Muscle of arm (tissue), 12 donors: ENCODE data around the gene SLPI. TPM values are rescaled to one million over a fixed set of nuclear protein-coding genes. Genes with fewer than 3 reads are reported as not detected.

Experiments used
- DNase-seq: peaks from one replicate; pipeline ENCODE4 v3.0.0-alpha.2; 2013
- polyA plus RNA-seq, 12 donors: library from polyadenylated mRNA; unstranded; fragments of 120-200 nt; gene quantifications; one replicate each; pipeline ENCODE4 v1.2.1, GENCODE V29; 2013; ENCODE audit not compliant: insufficient read length in 12 of 12

Gene SLPI
- polyA plus RNA-seq, 12 donors: 1.0 to 2.2 (median 1.3) TPM; not detected in 8

DNA sequence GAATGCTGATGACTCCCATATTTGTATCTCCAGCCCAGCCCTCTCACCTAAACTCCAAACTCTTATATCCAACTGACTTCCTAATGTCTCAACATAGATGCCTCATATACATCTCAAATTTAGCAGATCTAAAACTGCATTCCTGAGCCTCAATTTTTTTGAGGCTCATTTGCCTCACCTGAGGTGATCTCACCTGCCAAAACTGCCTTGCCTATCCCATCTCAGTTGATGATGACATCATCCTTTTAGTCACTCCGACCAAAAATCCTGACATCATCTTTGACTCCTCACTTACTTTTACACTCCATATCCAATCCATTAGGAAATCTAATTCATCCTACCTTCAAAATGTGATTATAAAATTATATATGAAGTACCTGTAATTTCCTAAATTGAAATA is 25.6 kb upstream of the SLPI start:
- DNase-seq: no peak

DNA sequence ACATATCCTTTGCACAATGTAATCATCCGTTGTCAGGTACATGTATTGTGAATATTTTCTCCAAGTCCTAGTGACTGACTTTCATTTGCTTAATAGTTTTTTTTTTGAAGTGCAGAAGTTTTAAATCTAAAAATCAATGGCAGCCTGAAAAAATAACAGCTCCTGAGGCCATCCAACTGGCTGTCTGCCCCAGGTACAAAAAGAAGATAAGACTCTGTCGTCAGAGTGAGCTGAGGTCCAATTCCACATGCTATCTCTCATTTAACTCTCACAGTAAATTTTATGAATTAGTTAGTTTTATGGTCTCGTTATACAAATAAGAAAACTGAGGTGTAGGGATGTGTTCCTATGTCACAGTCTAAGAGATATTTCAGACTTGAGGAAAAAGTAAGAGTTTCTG is 21.0 kb upstream of the SLPI start:
- no peak for DNase-seq

DNA sequence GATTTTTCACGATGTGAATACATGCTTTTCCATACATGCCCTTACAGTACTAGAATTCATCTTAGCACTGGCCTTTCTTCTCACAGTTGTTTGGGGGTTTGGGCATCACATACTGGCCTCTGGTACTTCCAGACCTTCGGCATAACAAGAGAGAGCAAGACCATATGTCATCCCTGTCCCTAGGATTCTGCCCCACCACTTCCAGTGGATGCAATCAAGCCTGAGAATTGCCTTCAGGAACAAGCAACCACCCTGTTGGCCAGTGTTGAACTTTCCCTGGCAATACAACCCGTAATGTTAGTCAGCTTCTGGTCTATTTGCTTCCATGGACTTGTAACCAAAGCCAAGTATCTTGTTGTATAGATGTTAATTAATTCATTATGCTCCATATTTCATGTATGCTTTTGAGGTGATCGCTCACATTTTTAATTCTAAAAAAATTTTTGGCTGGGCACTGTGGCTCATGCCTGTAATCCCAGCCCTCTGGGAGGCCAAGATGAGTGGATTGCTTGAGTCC is 15.4 kb upstream of the SLPI start:
- no peak for DNase-seq

DNA sequence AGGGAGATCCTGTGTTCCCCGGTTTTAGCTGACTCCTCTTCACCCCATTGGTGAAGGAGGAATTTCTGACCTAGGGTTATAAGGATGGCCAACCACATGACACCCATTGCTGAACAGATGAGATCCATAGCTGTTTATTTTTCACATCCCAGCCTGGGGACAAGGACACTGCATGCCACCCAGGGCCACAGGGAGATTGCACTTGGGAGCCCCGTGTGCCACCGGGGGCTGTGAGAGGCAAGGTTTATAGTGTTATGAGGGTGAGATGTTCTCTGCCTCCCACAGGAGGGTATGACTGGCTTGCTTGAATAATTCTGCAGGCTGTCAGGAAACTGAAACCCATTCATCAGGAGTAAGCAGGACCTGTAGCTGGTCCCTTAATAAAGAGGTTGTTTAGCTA is 14.7 kb upstream of the SLPI start:
- DNase-seq: no peak

DNA sequence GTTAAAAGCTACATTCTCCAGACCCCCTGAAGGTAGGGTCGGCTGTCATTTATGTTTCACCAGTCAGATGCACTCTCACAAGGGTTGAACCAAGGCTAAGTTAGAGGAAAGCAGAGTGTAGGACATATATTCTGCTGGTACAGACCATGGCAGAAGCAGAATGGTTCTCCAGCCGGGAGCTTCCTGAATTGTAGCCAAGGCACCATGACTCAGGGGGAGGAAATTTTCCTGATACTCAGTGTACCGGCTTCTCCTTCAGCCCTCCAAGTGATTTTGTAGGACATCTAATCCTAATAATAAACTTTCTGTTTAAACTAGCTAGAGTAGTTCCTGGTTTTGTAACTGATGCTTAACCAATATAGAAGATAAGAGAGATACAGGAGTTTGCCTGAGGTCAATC is 14.2 kb upstream of the SLPI start:
- no peak for DNase-seq

DNA sequence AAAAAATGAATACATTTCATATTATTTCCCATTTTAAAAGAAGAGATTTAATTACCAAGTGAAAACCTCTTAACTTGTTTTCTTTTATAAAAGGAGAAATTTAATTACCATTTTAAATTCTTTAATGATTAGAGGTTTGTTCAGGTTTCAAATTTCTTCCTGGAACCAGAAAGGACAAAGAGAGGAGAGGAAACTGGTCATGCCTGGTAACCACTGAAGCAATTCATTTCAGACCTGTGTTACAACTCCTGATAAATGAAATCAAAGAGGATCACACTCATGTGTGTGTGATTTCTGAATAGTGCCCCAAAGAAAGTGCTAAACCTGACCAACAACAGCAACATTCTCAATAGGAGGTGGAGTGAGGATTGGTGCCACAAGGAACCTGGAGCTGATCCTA is 12.6 kb upstream of the SLPI start:
- no peak for DNase-seq

DNA sequence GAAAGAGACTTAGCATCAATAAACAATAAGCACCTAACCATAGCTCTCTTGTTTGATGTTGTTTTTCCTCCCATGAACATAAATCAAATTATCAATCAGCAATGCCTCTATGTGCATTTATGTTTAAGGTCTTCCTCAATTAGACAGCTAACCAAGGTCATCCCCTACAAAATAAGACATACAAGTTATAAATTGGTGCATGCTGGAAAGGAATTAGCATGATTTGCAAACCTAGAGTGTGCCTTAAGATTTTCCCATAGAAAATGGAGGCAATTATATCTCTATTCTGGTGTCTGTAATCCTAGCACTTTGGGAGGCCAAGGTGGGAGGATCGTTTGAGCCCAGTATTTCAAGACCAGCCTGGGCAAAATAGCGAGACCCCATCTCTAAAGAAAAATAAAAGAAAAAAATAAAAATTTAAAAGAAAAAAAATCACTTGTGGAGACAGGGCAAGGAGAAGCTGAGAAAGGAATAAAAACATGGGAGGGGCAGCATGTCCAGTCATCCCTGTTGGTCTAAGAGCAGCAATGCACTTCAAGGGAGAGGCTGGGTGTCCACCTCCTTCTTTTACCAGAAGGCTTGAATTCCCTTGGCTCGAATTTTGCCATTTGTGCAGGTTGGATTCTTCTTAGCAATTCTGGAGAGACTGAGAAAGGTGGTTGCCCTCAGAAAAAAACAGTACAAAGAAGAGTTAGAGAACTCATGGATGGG is 9.3 kb upstream of the SLPI start:
- no peak for DNase-seq

DNA sequence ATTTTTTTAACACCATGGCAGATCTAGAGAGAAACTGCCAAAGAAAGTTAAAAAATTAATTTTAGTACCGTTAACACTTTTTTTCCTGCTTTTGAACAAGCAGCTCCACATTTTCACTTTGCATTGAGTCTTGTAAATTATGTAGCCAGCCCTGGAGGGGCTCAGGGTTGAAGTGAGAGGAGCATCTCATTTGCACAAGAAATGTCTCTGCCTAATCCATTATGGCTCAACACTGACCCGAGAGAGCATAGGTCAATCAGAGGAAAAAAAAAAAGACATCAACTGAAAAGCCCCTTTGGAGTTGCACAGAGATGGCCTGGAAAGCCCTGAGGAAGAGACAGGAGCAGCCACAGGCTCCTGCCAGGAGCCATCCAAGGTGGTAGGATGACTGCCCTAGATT is 4.3 kb upstream of the SLPI start:
- no peak for DNase-seq

DNA sequence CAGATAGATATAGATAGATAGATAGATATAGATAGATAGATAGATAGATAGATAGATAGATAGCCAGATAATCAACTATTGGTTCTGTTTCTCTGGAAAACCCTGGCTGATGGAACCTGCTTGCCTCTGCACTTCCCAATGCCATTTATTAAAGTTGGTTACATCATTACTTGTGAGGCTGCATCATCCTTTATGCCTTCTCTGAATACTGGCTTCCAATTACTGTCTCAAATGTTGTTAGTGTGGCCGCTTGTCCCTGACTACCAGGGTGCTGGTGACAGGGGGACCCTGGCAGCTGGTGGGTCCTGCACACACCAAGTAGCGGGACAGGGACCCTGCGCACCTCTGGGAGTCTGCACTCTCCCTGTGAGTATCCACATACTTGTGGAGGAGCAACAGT is 3.9 kb upstream of the SLPI start:
- DNase-seq: no peak

DNA sequence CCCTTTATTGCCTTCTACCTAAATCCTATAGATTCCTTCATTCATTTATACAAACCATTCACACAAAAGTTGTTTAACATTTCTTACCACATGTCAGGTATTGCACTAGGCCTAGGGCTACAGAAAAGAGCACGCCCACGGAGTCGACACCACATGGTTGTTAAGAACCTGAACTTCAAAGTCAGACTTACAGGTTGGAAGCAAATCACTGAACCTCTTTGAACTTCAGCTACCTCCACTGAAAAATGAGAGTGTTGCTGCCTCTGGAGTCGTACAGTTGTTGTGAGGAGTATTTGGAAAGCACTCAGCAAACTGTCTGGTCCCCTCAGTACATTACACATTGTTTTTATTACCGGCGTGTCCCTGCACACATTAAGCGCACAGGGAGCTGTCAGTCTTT is 3.3 kb upstream of the SLPI start:
- DNase-seq: no peak

DNA sequence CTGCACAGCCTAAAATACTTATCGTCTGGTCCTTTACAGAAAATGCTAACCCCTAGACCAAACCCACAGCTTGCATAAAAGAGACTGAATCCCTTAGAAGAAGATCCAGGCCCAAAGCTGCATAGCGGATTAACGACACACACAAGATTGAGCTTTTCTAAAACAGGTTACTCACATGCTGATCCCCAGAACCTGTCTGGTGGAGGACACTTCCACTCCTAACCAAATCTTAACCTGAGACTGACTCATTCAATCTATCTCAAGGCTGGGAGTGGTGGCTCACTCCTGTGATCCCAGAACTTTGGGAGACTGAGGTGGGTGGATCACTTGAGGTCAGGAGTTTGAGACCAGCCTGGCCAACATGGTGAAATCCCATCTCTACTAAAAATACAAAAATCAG is 2.8 kb upstream of the SLPI start:
- no peak for DNase-seq

DNA sequence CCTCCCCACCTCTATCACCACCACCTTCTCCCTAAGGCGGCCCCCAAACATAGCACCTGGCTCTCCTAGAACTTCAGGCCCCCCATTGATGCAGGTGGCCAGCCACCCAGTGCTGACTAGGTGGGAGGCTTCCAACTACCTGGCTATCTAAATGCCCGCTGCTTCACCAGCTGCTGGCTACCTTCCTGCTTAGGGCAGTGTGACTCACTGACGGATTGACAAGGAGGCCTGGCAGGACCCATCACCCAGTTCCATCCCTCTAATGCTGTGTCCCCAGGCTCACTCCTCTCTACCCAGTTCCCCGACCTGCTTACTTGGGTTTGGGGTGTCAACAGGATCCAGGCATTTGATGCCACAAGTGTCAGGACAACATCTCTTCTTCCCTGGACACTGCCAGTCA is 1.1 kb downstream of the SLPI start:
- DNase-seq: no peak

DNA sequence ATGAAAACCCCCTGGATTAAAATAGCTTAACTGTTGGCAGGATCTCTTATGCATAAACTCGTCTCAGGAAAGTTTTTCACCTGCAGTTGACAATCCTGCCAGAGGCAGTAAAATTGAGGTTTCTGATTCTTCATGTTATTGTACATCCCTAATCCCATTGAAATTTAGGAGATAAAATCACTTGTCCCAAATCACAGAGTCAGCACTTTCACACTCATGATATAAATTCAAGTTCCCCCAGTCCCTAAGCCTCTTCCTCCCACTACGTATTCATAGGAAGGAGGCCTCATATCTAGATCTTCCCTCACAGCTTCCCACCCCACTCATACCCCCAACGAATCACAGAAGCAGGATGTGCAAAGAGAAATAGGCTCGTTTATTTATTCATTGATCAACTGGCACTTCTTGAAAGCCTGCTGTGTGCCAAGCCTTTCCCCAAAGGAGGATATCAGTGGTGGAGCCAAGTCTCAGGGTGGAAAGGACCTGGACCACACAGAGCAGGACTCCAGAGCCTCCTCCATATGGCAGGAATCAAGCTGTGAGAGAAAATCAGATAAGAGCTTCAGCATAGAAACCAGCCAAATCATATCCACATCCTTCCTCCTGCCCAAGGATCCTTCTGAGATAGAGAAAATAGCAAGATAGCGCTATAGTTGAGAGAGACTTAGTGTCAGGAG is 2.3 kb downstream of the SLPI start:
- DNase-seq: no peak

DNA sequence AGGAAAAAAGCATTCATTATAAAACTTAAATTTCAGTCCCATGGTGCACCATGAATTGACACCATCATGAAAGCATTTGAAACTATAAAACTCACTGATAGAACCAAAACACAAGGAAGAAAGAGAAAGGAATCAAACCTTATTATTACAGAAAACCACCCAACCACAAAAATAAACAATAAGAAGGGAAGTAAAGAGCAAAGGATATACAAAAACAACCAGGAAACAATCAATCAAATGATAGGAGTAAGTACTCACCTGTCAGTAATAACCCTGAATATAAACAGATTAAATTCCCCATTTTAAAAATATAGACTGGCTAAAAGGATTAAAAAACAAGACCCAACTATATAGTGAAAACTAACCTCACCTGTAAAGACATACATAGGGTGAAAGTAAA is 5.8 kb downstream of the SLPI start:
- no peak for DNase-seq

DNA sequence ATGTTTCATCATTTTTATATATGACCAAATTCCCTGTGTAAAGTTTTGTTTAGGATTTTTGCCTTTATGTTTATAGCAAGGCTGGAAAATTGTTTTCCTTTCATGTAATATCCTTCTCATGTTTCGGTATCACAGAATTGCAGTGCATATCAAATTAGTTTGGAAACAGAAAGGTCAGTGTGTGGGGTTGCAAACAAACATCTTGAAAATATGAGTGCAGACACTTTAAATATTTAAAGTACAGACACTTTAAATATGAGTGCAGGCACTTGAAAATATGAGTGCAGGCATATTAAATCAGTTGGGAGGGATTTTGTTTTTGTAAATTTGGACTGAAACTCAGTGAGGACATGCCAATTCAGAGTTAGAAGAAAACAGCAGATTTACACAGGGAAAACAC is 6.5 kb downstream of the SLPI start:
- no peak for DNase-seq

DNA sequence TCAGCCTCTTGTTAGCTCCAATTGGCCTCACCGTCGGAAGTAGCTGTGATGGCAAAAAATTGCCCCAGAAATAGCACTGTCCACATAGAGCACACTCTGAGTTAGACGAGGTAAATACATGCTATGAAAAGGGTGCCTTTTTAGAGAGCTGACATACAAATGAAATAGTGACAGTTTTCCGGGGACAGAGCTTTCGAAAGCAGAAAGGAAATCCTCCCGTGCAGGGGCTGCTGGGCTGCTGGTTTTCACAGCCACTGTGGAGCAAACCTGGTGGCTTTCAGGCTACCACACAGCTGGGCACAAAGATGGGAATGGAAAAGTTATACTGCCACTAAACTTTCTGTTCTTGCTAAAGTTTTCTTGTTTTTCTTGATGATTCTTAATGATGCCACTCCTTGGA is 8.3 kb downstream of the SLPI start:
- no peak for DNase-seq

DNA sequence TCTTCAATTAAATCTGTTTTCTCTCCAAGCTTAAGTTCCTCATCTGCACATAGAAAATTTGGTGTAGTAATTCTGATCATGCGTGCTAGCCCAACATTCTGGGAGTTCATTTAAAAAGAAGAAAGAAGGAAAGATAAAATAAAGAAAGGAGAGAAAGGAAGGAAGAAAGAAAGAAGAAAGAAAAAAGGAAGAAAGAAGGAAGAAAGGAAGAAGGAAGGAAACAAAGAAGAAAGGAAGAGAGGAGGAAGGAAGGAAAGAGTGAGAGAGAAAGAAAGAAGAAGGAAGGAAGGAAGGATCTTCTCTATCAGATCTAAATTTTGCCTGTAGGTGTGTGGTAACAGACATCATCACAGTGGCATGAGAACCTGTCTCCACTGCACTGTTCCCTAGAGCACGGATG is 16.2 kb downstream of the SLPI start:
- no peak for DNase-seq

DNA sequence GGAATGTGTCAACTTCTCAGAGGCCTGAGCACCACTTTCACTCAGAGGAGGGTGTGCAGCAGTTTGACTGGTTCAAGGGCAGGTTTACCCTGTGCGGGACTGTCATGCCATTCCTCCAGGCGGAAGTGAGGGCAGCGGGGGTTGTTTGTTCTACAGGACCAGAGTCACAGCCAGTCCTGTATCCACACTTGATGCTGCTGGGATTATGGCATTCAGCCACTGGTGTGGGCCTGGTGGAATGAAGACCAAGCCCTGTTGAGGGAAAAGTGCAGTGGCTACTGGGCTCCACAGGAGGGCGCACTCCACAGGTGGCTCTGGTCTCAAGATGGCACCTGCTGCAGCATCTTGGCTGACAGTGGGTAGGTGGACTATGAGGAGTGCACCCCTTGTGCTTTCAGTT is 18.4 kb downstream of the SLPI start:
- no peak for DNase-seq

DNA sequence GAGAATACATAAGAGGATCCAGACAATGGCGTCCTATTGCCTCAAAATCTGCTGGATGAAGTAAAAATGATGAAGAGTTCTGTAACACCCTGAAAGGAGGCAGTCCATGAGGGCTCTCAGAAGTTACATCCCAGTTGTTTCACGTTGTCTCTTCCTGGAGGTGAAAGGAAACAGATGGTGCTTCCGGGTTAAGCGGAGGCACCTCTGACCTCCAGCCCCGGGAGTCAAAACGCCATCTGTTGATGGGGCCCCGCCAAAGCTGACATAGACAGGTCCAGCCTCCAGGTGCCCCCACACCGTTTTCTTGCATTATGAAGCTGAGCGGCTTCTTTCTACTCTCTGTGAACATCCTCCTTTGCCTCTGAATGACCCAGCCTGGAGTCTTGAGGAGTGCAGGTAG is 23.7 kb downstream of the SLPI start:
- no peak for DNase-seq

DNA sequence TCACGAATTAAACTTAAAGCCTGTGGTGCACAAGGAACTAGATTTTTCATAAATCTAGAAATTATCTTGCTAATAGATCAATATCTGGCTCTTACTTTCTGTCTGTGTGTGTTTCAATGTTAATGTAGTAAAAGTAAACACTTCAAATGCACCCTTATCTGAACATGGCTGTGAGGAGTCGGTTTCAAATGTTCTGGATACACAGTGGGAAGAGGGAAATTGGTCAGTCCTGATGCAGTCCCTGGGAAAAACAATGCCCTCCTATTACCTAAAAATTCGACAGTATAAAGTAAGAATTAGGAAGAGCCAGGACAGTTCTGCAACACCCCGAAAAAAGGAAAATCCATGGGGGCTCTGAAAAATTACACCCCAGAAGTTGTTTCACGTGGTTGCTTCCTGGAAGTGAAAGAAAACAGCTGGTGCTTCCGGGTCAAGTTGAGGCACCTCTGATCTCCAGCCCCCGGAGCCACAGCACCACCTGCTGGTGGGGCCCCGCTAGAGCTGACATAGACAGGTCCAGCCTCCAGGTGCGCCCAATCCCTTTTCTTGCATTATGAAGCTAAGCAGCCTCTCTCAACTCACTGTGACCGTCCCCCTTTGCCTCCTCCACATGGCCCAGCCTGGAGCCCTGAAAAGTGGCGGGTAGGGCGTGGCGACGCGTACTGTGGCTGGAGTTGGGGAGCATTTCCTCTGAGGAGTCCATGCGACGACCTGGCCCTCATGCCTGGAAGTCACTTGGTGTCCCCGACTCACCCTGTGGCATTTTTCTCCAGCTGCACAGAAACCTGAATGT is 24.9 kb downstream of the SLPI start:
- no peak for DNase-seq

DNA sequence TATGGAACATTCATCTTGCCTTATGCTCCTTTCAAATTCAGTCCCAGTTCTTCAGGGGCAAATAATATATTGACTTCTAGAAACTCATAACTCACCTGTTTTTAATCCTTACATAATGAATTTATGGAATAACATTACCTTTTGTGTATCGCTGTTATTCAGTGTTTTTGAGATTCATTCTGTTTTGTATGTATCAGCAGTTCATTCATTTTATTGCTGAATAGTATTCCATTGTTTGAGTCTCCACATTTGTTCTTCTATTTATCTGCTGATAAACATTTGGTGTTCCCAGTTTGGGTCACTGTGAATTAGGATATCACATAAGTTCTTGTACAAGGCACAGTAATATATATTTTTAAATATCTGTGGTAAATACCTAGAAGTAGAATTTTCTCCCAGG is 28.1 kb downstream of the SLPI start:
- no peak for DNase-seq

DNA sequence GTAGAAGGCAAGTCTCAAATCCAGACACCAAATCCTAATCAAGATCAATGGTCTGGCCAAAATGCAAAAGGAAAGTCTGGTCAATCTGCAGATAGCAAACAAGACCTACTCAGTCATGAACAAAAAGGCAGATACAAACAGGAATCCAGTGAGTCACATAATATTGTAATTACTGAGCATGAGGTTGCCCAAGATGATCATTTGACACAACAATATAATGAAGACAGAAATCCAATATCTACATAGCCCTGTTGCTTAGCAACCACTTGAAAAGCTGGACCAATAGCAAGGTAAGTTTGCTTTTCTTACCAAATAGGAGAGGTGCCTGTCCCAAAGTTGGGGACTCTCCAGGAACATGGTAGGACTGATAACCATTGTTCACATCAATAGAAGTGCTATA is 31.2 kb downstream of the SLPI start:
- no peak for DNase-seq

DNA sequence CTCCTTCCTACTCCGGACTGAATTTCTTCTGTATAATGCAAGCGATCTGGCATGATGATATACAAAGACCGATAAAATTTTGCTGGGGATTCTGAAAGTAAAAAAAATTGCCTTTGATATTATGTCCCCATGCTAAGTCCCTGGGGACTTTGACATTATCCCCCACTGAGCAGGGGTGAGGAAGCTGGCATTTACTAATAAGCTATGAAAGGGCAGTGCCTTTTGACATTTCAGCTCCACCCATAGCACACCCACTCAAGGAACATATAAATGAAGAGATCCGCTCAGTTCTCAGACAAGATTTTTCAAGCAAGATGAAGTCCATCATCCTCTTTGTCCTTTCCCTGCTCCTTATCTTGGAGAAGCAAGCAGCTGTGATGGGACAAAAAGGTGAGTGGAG is 33.3 kb downstream of the SLPI start, which contains the start of gene SEMG2:
TSS of gene SEMG2 (plus strand) at position 298 of the 400 bp plus-strand sequence. CDS start at position 315, 17 bp downstream.
- no peak for DNase-seq
